NCI-H1417 (cell line): ENCODE results near the gene FREM2.

ENCODE experiments used
- DNase-seq, 3 experiments: peaks; one replicate each; lab custom pipeline; 2025; lab: John Stamatoyannopoulos, UW

FREM2 gene, protein sequence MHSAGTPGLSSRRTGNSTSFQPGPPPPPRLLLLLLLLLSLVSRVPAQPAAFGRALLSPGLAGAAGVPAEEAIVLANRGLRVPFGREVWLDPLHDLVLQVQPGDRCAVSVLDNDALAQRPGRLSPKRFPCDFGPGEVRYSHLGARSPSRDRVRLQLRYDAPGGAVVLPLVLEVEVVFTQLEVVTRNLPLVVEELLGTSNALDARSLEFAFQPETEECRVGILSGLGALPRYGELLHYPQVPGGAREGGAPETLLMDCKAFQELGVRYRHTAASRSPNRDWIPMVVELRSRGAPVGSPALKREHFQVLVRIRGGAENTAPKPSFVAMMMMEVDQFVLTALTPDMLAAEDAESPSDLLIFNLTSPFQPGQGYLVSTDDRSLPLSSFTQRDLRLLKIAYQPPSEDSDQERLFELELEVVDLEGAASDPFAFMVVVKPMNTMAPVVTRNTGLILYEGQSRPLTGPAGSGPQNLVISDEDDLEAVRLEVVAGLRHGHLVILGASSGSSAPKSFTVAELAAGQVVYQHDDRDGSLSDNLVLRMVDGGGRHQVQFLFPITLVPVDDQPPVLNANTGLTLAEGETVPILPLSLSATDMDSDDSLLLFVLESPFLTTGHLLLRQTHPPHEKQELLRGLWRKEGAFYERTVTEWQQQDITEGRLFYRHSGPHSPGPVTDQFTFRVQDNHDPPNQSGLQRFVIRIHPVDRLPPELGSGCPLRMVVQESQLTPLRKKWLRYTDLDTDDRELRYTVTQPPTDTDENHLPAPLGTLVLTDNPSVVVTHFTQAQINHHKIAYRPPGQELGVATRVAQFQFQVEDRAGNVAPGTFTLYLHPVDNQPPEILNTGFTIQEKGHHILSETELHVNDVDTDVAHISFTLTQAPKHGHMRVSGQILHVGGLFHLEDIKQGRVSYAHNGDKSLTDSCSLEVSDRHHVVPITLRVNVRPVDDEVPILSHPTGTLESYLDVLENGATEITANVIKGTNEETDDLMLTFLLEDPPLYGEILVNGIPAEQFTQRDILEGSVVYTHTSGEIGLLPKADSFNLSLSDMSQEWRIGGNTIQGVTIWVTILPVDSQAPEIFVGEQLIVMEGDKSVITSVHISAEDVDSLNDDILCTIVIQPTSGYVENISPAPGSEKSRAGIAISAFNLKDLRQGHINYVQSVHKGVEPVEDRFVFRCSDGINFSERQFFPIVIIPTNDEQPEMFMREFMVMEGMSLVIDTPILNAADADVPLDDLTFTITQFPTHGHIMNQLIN (N-terminal part only)

DNA sequence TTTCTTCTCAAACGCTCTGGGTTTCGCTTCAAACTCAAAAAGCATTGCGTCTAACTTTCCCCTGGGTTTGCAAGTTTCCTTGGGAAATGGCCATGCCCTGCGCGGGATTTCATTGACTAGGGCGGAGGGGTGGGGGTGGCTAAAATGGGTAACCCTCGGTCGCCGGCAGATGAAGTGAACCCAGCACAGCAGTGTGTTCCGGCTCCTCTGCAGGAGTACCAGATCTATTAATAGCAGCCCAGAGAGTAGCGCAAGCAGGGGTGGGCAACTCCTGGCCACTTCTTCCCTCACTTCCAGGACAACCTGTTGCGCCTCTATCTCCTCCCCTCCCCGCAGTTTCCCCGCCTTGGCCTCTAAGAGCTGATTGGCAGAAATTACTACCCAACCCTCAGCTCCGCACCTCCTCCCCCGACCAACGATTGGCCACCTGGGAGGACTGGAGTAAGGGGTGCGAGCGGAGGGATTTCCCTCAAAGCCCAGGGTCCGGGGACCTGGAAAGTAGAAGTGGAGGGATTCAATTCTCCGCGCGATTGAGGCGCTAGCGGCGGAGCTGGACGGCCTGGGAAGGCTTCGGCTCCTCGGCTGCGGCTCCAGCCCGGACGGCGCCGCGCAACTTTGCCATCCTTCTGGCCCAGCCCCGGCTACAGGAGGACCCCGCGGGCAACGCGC is at the start of gene FREM2:
TSS of gene FREM2 (plus strand) at position 501 of the 669 bp plus-strand sequence. CDS start 268 bp downstream, outside the sequence.
- peak; percentile 66 to 92 (median 87) for DNase-seq

GRCh38 chr13:38637576-38637975 is 49.3 kb upstream of the FREM2 start:
- peak in 1 of 3 experiments; percentile 62 for DNase-seq

DNA sequence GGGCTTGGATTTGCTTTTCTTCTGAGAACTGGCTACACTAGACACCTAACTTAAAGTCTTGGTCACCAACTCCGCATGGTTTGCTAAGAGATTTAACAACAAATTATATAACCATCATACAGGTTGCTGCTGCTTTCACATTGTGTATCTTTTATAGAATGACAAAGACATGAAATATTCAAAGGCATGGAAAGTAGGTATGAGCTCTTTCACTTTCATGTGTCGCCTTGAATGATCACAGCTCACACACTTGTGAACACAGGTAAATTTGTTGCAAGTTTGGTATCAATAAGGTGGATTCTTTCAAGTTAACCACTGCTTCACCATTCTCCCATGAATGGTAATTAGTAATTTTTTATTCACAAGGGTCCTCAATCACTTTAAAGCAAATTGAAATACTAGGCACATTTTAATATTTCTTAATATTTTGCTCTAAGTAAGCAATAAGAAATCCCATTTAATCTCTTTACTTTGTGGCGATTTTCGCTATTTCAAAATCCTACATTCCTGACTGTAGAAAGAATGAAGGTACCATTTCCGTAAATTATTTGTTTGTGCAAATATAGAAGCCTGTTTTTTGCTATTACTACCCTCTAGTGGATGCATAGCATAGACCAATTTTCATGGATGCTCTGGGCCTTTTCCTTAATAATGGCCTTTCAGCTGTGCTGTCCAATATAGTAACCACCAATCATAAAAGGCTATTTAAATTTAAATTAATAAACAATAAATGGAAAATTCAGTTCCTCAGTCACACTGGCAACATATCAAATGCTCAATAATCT is 45.5 kb upstream of the FREM2 start:
- no peak for DNase-seq

- DNase-seq: no peak
Observed at GRCh38 chr13:38647312-38647711, 39.6 kb upstream of the FREM2 start.

DNA sequence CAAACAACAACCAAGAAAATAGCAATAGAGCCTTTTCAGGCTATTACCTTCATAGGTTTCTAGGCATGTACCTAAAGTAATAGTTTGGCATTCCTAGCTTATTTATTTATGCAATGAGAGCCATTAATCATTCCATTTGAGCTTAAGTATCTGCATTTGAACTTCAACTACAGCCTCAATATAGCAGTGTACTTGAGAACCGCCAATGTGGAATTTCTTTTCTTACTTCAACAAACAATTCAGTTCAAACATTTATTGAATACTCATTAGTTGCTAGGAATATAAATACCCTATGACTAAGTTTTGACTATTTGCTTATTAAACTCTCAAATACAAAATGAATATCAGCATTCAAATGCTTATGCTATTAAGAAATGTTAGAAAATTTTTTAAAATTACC is 38.0 kb upstream of the FREM2 start:
- peak in 1 of 3 experiments; percentile 7 for DNase-seq

GRCh38 chr13:38656699-38657098 is 30.2 kb upstream of the FREM2 start:
- DNase-seq: no peak

- DNase-seq: no peak
Observed at GRCh38 chr13:38657191-38657590, 29.7 kb upstream of the FREM2 start.

DNA sequence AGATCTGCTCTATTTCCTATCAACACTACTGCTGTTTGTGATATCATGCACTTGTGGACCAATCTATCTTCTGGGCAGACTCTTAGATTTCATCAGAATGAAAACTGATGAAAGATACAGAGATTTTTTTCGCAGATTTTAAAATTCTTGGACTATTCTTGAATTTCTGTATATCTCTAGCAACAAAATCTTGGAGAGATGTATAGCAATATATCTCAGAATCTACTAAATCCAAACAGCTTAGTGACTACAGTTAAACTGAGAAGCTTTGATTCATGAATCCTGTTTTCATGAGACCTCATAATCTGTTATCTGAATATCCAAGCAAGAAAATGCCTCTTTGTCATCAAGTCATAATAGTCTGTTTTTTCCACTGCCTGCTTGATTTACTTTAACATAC is 28.0 kb upstream of the FREM2 start:
- DNase-seq: no peak

DNA sequence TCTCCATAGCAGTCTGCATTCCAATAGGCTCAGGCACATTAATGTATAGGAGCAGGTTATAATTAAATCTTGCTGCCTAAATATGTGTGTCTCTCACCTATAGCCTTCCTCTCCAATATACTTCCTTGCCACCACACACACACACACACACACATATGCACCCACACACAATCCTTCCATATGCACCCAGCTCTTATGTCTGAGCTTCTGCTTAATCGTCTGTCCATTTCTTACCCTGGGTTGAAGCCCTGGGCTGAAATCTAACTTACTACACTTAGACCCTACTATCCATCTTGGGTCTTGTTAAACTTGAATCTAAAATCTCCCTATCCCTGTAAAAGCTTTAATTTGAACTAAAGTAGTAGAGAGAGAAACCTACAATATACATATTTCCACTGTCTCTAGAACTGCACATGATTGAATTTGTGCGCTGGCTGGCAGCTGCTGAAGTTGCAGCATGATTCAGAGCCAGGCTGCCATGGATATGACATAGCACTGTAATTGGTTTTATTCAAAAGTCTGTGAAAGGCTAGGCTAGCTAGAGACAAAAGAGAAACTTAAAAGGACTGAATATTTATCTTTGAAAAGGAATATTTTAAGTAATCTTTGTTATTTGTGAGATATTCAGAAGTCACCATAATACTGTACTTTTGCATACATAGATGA is 25.7 kb upstream of the FREM2 start:
- no peak for DNase-seq

- DNase-seq: no peak
Observed at GRCh38 chr13:38662362-38662761, 24.5 kb upstream of the FREM2 start.

DNA sequence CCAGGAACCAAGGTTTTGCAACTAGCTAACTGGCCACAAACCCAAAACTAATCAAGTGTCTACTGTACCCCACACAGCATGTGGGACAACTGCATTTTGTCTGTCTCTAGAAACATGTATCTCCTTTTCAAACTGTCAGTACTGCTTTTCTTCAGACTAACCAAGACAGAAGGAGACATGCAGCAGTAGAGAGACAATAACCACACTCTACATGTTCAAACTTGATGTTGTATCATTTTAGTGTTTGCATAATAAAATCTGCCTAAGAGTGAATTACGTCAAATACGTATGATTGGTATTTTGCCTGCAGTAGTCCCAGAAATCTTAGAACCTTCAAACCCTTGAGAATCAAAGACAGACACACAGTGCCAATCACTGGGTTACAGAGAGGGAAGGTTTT is 22.0 kb upstream of the FREM2 start:
- DNase-seq: no peak

- DNase-seq: no peak
Observed at GRCh38 chr13:38667526-38668109, 19.3 kb upstream of the FREM2 start.

DNA sequence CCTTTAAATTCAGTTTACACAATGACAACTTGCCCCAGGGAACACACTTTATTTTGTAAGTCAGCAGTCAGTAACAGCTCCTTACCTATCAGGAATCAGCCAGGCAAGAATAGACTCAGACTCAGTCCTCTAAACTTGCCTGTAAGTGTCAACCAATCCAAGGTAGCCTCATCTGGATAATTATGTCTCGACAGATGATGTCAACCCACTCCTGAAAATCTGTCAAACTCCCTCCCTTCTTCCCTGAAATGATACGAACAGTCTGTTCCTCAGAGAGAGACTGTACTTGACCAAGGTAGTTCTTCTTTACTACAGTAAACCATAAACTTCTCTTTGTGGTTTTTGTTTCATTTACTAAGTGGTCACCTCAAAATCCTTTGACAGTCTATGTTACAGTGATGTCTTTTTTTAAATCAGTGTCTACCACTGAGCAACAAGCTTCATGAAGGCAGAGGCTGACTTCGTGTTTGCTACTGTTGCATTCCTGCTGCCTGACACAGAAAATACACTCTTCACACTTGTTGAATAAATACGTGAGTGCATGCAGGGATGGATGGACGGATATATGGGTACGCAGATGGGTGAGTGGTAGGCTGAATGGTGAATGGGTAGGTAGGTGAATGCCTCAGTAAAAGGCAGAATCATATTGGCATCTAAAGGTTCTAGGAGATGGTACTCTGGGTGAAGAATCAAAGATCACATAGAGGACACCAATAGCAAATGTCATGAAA is 17.5 kb upstream of the FREM2 start:
- no peak for DNase-seq

DNA sequence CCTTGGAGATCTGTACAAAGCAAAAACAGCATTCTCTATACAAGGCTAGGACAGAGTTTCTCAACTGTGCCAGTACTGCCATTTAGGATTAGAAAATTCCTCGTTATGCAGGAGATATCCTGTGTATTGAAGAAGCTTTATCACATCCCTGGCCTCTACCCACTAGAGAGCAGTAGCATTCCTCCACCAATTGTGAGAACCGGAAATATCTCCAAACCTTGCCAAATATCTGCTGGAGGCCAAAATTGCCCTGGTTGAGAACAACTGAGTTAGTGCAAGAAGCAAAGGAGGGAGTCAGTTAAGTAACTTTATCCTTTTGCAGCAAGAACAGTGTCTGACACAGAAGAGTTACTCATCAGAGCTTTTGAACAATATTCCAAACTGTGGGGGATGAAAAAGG is 16.2 kb upstream of the FREM2 start:
- no peak for DNase-seq

DNA sequence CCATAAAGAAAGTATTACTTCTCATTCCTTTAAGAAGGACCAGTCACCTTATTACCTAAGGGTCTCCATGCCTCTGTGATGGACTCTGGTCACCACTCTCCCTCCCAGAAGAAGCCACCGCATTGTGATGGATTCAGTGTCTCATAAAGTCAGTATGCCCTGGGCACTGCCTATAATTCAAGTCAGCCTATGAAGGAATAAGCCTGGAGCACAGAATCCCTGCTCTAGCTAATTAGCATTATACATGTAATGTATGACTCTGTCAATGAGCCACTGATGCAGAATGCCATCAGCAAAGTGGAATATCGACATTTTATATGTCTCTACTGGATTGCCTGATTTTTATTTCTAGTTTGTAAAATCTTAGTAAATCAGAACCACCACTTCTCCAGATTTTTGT is 14.9 kb upstream of the FREM2 start:
- no peak for DNase-seq

DNA sequence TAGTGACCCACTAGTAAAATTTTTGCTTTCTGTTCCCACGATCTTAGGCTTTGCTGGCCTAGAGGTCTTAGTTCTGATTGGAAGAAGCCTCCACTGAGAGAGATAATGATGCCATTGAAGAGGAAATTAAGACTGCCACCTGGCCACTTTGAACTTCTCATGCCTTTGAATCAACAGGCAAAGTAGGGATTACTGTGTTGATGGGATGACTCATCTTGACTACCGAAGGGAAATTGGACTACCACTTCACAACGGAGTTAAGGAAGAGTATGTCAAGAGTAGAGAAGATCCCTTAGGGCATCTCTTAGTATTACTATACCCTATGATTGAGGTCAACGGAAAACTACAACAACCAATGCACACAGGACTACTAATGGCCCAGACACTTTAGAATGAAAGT is 12.7 kb upstream of the FREM2 start:
- DNase-seq: no peak

GRCh38 chr13:38680912-38681311 is 6.0 kb upstream of the FREM2 start:
- no peak for DNase-seq

GRCh38 chr13:38684714-38685113 is 2.2 kb upstream of the FREM2 start:
- DNase-seq: no peak

DNA sequence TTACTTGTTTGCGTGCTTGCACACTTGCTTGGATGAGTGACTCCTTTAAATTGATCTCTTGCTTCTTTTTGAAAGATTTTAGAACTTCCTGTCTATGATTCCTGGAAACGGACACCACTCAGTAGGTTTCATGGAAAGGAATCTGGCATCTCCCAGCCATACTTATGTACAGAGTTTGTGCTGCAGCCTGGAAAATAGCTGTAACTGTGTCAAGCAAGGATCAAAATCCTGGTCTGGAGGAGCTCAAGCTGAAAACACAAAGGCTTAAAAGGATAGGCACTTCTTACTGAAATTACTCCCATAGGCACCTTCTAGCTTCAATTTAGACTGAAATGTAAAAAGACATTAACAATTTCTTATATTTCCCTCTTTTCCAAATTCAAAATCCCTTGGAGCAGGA is 1.4 kb upstream of the FREM2 start:
- peak in 1 of 3 experiments; percentile 52 for DNase-seq
